Stimulated activated CD4-positive, alpha-beta T cell treated with anti-CD3 and anti-CD28 coated beads, Interleukin-1b, Interleukin-23, amount 100 ng/mL, for 1 hour (primary cell): Measurements from ENCODE around the gene PCDH18.
"Not testable (repeated sequence)": the region's sequence is repeated elsewhere in the genome, so short reads cannot be mapped to it uniquely, and the experiment has no call there.

Experiments
- DNase-seq, 2 donors: peaks; one replicate each; pipeline ENCODE4 v3.0.0-alpha.2; 2020; ENCODE audit warnings: low read depth in 2 of 2

Gene PCDH18

DNA sequence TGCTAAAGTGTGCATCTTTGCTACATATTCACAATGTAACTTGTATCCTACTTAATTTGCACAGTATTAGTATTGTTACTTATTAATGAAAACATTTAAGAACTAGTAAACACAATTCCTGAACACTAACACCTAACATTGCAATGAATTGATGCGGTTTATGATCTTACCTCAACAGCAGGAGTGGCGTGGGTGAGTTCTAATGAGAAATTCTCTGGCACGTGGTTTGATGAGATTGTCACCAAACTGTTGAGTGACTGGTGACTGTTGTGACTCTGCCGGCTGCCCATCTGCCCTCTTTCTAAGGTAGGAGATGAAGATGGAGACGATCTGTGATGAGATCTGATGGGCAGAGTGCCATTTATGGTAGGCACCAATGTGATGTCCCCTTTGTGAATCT is 2.9 kb downstream of the PCDH18 start:
- no peak for DNase-seq

DNA sequence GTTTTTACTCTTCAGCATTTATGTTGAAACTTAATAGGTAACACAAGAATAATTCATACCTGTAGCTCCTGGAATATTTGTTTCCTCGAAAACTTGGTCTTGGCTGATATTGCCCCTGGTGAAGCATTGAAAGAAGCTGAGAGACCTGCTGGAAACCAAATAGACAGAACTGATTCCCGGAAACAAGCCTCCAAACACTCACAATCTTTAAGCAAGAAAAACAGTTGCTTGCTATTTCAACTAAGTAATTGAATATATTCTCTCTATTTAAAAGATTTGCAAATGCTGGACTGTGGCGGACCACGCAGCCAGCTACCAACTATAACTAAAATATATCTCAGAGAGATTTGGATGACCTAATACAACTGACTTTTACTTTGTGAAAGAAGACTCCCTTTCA is 3.6 kb downstream of the PCDH18 start:
- DNase-seq, result no peak

DNA sequence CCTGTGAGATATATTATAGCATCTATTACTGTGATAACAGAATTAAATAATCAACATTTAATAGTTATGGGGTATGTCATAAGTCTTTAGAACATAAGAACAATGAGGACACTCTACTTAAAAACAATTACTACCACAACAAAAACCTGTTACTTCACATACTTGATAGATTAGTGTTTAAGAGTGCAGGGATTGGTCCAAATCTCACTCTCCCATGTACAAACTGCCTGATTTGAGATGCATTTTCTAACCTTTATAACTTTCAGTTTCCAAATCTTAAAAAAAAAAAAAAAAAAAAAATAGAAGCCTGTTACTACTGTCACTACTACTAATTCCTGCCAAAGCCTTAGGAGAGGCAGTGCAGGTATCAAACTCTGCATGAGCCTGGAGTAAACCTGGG is 5.6 kb downstream of the PCDH18 start:
- no peak for DNase-seq

DNA sequence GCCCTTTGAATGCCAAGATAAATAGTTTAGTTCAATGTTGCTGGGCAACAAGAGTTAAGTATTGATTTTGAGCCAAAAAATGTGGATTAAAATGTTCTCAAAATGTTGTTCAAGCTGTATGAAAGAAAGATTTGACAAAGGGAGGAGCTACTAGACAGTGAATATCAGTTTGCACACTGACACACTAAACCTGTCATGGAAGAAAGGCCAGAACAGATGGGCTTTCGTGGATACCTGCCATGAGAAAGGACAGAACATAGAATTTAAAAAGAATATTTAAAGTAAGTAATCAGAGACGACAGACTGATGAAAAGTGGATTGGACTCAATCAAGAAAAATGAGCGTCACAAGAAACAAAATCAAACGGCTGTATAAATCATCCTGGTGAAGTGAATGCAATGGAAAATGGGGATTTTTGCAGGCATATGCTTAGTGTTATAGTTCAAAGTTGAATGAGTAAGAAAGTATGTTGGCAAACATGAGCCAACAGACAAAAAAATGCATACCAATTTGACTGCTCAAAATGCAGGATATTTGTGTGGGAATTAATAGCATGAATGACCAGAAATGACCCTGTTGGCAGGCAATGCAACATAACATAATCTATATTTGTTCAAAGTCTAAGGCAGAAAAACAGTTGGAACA is 7.4 kb downstream of the PCDH18 start:
- DNase-seq, result no peak

DNA sequence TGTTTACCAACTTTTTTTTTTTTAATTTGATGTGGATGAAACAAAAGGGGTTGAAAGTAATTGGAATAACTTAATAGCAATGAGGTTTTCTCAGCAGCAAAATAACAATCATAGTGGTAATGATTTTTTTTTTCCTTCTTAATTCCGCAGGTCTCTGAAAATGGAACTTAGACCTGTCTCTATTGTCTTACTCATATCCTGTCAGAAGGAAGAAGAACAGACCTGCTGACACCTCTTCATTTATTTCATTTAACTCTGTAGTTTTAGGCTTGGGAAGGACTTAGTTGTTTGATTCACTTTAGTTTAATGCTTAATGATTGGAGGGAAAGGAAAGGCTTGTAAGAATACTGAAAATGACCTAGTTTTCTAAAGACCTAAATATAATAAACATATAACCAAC is 9.0 kb downstream of the PCDH18 start:
- DNase-seq, result no peak

DNA sequence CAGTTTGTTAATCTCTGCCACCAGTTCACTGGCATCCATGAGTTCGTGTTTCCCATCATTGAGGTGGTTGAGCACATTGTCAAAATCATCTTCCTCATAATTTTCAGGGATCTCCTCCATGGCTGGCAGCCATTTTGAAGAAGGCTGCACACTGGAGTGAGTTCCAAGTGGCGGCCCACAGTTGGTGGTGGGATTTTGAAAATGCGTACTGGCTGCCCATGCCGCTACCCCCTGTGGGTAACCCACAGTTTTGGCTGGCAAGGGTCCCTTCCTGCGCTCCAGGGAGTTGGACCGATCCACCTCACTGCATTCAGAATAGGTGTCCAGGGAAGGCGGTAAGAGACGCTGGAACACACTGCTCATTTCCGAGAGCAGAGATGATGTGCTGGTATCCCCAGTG is 11.2 kb downstream of the PCDH18 start:
- no peak for DNase-seq

DNA sequence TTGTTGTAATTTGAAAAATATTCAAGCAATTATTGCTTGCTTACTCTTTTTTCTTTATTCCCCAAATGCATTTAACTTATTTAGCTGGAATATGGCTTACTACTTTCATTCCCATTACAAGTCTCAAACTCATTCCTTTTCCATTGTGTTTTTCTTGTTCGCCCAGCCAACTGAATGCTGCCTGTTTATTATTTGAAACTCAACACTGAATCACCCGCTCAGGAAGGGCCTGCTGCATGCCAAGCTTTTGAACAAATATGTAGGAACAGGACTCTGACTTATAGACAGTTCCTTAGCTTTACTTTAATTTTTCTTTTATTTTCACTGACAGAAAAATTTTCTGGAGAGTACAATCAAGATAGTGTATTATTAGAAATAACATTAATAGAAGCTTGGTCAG is 12.9 kb downstream of the PCDH18 start:
- no peak for DNase-seq

DNA sequence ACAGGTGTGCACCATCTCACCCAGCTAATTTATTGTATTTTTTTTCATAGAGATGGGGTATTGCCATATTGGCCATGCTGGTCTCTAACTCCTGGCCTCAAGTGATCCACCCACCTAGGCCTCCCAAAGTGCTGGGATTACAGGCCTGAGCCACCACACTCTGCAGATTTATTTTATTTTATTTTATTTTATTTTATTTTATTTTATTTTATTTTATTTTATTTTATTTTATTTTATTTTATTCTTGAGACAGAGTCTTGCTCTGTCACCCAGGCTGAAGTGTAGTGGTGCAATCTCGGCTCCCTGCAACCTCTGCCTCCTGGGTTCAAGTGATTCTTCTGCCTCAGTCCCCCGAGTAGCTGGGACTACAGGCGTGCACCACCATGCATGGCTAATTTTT is 15.0 kb downstream of the PCDH18 start:
- DNase-seq, result not testable (repeated sequence)

DNA sequence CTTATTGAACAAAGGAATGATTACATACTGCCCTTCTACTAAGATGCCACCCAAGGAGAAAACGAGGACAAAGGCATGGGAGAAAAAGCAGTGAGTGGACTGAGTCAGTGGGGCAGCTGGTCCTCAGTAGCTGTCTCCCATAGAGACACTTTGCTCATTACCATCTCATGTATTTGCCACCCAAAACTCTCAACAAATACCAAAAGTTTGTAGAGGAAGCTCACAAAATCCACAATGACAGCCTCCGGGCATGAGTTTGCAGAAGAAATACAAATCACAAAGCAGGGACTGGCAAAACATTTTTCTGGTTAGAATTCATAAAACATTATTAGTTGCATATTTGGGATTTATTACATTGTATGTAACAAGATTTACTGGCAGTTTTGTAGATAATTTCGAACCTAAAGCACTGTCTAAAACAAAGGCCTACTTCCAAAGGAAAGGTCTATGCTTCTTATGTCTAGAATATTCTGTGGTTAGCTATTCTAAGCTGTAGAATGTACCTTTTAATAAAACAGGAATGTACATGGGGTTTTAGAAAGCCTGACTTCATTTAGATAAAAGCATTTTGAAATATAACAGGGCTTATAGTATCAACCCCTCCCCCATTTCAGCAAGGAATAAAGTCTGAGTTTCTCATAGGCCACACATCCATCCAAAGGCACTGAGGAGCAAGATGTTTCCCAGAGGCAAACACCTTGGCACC is 17.7 kb downstream of the PCDH18 start:
- DNase-seq, result no peak

DNA sequence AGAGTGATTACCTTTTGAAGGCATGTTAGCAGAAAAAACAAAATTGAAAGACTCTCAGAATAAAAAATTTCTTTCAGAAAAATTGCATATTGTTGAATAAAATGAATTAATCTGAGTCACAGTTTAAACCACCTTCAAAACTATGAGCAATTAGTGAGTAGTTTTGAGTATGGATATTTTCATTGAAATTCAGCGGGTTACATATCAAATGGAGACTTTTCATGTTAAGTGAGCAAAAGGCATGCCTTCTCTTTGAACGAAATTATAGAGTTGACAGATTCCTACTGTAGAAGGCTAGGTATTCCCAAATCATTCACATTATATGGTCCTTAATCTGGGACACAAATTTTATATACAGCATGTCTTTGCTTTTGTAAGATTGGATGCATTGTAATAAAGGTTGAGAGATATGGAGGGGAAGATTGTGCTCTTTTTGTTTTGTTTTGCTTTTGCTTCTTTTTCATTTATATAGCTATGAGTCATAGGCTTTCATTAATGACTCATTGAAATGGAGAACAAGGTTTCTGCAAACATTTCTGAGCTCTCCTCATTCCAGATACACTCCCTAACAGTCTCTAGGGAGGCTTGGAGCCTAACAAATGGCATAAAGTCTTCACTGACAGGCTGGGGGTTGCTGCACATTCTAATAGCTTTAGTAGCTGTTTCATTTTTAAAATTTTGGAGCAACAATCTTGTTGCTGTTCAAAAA is 21.6 kb downstream of the PCDH18 start:
- DNase-seq, result no peak

DNA sequence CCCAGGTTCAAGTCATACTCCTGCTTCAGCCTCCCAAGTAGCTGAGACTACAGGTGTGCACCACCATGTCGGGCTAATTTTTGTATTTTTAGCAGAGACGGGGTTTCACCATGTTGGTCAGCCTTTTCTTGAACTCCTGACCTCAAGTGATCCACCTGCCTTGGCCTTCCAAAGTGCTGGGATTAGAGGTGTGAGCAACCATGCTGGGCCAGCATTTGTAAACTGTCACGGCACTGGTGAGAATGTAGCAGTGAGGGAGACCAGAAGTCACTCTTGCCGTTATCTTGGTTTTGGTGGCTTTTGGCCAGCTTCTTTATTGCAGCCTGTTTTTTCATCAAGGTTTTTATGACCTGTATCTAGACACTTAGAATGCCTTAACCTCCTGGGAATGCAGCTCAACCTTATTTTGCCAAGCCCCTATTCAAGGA is 22.4 kb downstream of the PCDH18 start:
- no peak for DNase-seq

DNA sequence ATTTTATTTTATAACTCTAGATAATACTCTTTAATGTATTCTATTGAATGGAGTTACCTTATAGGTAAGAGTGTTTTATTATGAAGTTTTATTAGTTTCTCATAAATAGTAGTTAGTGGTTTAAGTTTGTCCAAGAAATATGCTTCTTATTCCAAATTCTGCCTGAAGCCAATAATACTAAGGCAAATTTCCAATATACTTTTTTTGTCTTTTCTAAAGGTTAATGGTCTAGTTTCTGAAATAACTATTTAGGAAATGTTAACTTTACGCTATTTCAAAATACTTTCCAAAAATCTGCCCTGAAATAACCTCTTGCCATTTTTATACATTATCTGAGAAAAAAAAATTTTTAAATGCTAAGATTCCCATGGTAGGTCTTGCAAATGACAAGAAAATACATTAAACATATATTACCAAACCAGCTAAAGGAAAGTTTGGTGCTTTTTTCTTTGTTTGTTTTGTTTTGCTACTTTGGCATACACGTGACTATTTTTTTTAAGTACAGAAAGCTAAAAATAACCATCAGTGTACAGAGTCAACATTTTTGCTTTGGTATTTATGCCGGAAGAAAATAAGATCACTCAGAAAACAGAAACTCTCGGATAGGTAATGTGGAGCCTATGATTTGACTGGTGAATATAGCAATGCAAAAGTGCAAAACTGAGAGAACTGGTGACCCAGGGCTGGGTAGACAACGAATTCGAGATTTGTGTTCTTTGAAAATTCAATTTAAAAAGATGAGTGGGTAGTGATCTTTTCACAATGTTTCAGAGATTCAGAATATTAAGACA is 29.8 kb downstream of the PCDH18 start:
- DNase-seq, result no peak

DNA sequence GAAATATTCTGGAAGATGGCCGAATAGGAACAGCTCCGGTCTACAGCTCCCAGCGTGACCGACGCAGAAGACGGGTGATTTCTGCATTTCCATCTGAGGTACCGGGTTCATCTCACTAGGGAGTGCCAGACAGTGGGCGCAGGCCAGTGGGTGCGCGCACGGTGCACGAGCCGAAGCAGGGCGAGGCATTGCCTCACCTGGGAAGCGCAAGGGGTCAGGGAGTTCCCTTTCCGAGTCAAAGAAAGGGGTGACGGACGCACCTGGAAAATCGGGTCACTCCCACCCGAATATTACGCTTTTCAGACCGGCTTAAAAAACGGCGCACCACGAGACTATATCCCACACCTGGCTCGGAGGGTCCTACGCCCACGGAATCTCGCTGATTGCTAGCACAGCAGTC is 36.0 kb downstream of the PCDH18 start:
- DNase-seq, result not testable (repeated sequence)

DNA sequence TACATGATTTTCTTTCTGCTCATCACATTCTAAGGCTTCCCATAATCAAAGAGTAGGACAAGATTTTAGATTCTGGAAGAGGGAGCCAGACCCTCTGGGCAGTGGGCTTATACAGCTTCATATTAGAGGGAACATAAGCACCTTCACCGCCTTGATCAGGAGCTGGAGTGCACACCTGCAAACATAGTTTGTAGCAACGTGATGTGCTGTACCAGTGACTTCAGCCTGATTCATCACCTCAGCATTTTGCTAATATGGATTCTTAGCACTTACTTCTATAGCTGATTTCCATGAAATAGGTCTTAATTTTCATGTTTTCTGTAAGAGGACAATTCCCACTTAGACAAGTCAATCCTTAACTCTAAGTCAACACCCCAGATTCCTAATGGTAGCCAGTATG is 36.7 kb downstream of the PCDH18 start:
- no peak for DNase-seq

DNA sequence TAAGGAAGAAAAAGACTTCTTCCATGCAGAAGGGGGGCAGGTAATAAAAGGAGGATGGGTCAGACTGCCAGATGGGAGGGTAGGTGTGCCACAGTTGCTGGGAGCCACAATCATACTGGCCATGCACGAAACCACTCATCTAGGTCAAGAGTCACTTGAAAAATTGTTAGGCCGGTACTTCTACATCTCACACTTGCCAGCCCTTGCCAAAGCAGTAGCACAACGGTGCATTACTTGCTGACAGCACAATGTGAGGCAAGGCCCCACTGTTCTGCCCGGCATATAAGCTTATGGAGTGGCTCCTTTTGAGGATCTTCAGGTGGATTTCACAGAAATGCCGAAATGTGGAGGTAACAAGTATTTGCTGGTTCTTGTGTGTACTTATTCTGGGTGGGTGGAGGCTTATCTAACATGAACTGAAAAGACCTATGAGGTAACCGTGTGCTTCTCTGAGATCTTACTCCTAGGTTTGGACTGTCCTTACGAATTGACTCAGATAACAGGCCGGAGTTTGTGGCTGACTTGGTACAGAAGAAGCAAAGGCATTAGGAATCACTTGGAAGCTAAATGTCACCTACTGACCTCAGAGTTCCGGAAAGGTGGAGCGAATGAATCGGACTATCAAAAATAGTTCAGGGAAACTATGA is 48.9 kb downstream of the PCDH18 start:
- not testable (repeated sequence) for DNase-seq

DNA sequence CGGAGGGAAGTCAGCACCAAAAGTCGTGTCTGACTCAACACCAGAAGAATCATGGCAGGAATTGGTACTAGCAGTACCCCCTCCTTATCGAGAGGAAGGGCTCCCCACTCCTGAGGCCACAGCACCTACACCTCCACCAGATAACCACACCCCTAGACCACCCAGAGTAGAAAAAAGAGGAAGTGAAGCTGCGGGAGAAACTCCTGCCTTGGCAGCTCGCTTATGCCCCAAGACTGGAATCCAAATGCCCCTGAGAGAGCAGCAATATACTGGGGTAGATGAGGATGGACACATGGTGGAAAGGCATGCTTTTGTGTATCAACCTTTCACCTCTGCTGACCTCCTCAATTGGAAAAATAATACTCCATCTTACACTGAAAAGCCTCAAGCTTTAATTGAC is 52.6 kb downstream of the PCDH18 start:
- DNase-seq, result not testable (repeated sequence)

DNA sequence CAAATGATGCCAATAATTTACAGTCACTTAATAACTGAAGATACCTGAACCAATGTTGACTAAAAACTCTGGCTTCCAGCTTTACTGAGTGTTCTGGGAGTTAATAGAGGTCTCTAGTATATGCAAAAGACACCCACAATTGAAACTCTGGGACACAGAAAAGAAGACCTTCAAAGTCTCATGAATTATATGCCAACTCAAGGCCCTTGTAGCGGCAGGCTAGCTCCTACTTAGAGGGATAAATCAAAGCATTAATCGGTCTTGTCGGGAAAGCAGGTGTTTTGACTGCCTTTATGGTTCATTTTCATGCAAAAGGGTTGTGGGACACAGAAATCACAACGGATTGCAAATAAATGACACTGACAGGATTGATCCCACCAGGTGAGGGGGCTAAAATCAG is 55.9 kb downstream of the PCDH18 start:
- no peak for DNase-seq

DNA sequence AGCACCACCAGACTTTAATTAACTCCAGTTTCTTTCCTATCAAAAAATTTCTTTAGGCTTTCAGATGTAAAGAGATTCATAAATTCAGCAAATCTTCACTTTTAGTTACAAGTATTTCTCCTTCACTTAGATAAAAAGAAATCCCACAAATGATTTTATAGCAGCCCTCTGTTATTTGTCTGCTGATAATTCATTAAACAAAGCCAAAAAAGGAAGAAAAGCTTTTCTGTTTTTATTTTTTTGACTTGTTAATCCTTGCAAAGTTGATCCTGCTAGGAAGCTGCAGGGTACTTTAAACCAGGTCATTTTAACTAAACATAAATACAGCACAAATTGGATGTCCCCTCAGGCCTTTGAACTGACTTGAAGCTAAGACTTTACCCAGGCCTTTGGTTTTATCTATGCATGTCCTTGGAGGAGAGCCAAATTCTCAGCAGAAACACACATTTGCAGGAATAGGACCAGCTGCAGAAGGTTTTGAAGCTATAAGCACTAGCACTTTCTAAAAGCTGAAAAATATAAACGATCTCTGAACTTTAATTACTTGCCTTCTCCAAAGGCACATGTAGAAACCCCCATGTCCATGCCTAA is 57.5 kb downstream of the PCDH18 start:
- DNase-seq, result no peak

DNA sequence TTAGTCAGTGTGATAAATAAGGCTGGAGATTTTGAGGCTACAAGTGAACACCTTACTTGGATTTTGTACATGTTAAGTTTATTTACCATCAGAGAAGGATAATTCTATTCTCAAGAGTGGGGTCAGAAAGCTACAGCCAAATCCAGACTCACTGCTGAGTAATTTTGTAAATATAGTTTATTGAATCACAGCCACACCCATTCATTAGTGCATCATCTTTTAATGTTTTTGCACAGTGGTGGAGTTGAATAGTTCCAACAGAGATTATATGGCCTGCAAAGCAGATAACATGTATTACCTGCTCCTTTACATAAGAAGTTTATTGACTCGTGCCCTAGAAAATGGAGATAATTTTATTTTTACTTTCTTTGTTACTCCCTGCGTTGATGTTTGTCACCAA is 60.4 kb downstream of the PCDH18 start:
- no peak for DNase-seq

DNA sequence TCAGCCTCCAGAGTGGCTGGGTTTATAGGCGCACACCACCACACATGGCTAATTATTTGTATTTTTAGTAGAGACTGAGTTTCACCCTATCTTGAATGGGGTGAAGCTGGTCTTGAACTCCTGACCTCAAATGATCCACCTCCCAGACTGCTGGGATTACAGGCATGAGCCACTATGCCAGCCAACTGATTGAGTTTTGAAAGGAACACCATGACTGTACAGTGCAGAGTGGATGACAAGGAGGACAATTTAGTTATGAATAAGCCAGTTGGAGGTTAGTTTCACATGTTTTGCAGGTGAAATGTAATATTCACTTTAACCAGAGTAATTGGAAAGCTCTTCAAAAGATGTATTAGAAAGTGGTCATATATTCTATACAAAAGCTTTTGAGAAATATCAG is 60.8 kb downstream of the PCDH18 start:
- DNase-seq, result no peak

DNA sequence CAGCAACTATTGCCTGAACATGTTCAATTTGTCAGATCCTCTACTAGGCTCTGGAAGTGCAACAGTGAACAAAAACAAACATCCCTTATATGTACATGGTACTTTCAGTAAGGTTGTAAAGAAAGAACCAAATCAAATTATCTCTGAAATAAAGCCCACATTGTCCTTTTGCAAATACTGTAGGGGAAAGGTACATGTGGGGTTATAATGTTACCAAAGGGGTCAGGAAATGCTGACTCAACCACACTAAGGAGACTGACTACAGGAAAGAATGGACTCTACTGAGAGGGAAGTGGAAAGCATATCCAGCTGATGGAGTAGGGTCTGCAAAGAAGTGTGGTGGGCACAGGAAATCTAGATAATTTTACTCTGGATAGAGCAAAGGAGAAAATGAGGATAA is 61.5 kb downstream of the PCDH18 start:
- DNase-seq, result no peak
